SW480 (cell line): ENCODE data around the gene SLC31A1.
A peak's percentile ranks its signal among the peaks of the same experiment; 100 is the strongest.
"Not testable (repeated sequence)": the region's sequence is repeated elsewhere in the genome, so short reads cannot be mapped to it uniquely, and the experiment has no call there.

ENCODE experiments used
- DNase-seq: peaks from one replicate; pipeline ENCODE4 v3.0.0-alpha.2; 2016; ENCODE audit warnings: low spot score

SLC31A1 gene

GRCh38 chr9:113266174-113266573, 44.8 kb downstream of the SLC31A1 start:
- DNase-seq = no peak

GRCh38 chr9:113267911-113268566, 46.7 kb downstream of the SLC31A1 start:
- no peak for DNase-seq

DNA sequence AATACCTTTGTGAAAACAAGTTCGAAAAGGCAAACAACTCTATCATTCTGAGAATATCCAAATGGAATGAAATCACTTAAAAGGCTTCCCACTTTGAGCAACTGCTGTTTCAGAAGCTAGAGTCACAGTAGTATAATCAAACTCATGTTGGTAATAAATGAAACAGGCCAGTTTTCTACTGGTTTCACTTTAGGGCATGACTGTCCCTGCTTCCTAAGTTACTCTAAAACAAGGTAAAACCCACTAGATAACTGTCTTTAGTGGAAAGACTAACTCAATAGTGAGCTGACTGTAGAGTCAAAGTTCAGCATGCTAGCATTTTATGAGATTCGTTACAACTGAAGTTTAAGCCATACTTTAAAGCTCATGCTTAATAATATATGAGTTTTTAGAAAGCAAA, 48.0 kb downstream of the SLC31A1 start:
- DNase-seq = no peak

DNA sequence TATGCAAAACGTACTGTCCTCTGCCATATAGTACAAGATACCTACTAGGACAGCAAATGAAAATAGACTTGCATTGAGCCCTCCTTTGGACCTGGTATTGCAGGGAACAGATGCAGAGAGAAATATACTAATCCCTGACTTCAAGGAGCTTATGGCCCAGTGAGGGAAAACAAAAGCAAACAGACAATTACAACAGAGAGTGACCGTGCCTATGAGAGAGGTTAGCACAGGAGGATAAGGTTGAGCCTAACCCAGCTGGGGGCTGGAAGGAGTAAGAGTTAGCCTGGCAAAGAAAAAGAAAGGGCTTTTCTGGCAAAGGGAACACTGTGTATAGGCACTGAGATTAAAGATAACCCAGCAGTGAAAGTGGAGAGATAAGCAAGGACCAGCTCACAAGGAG, 48.5 kb downstream of the SLC31A1 start:
- DNase-seq = no peak

DNA sequence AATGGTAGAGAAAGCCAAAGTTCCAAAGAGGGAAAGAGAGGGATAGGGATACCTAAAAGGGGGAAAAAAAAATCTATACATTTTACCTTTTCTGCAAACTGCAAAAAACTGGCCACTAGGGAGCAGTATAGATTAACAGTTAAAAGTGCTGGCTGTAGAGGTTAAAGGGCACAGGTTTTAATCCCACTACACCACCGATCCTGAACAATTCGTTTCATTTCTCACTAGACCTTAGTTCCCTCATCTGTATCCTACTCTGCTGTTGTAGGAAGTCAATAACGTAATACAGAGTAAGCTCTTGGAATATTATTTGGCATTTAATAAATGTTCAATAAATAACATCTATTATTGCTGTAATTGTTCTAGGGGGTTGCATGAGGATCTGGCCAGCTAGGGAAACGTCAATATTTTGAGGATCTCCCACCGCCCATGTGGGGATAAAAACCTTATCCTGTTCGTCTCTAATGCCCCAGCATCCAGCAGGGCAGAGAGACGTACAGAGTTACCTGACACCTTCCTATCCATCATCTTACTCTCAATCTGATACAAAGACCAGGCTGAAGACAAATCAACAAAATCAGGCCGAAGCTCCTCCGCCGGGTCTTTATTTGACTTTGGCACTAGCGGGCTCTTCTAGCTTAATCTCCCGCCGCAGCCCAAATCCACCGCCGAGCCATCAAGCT, 53.3 kb downstream of the SLC31A1 start:
- peak; percentile 68 for DNase-seq

DNA sequence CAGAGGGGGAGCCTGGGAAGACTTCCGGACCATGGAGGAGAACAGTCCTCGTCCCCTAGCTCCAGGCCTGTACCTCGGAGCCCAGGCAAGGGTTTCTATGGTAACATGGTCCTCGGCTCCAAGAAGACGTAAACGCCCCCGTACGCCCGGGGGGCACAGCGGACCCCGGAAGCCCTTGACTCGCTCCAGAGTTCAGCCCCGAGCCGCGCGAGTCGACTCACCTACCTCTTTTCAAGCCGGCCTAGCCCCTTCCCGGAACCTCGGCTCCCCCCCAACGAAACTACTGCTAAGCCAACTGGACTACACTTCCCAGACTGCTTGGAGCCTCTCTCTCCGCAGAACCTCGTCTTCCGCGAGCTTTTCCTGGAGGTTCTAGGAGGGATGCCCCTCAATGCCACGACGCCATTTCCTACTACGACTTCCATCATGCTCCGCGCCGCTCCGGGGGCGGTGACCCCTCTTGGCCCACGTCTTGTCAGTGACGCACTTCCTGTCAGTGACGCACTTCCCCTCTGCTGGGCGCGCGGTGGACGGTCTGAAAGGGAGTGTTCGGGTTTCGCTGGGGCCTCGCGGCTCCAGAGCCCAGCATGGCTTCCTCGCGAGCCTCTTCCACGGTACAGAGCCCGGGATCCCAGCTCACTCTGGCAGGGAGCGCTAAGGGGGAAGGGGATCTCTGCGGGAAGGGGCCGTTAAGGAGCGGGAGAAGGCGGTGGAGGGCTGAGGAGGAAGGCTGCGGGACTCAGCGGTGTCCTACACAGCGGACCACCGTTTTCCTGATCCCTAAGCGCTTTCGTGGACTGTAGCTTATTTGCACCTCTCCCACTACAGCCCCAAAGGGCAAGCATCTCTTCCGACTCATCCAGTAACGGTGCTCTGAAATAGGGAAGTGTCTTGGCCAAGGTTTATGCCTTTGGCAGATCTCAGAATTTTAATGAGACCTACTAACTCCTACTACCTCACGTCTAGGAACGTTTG, 54.1 kb downstream of the SLC31A1 start, which contains the start of the genes CDC26 and PRPF4:
Gene CDC26 (minus strand): TSS at position 416 of the 975 bp plus-strand sequence. CDS start 3,065 bp downstream, outside the sequence.
Gene PRPF4 (plus strand): TSS at position 502 of the 975 bp plus-strand sequence. CDS start 86 bp downstream, at position 588.
- peak; percentile 99 for DNase-seq

DNA sequence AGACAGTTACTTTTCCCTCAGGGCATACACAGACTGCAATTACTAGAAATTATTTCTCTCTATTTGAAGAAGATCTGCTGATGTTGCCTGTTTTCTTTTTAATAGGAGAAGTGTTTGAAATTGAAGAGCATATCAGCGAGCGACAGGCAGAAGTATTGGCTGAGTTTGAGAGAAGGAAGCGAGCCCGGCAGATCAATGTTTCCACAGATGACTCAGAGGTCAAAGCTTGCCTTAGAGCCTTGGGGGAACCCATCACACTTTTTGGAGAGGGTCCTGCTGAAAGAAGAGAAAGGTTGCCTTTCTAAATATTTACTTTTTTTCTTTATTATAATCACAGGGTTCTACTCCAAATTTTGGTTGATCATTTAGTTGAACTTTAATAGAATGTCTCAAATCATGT, 57.5 kb downstream of the SLC31A1 start:
- no peak for DNase-seq

DNA sequence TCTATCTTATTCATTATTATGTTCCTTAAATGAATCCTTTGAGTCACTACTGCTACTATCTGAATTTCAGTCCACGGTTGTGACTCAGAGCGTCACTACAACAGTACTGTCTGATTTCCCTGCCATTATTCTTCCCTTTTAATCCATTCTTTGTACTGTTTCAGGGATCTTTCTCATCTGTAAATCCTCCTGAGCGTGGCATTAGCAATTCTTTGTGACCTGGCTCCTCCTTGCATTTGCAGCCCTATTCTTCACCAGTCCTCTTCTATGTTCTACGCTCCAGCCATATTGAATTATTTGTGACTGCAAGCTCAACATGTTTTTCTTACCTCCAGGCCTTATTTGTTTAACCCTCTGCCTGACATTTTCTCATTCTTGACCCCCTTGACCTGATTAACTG, 60.0 kb downstream of the SLC31A1 start:
- no peak for DNase-seq

DNA sequence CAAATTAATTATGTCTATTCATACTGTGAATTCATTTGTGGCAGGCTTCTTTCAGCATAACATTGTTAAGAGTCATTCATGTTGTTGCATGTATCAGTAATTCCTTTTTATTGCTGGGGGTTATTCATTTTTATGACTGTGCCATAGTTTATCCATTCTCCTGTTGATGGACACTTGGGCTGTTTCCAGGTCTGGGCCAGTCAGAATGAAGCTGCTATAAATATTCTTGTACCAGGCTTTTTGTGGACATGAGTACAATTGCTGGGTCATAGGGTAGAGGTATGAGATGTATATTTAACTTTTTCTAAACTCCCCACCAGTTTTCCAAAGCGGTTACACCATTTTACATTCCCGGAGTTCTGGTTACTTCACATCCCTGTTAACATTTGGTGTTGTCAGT, 67.7 kb downstream of the SLC31A1 start:
- no peak for DNase-seq

- no peak for DNase-seq
These were observed 68.8 kb downstream of the SLC31A1 start for GRCh38 chr9:113290052-113290607.

GRCh38 chr9:113293285-113293878, 72.0 kb downstream of the SLC31A1 start:
- DNase-seq = no peak

DNA sequence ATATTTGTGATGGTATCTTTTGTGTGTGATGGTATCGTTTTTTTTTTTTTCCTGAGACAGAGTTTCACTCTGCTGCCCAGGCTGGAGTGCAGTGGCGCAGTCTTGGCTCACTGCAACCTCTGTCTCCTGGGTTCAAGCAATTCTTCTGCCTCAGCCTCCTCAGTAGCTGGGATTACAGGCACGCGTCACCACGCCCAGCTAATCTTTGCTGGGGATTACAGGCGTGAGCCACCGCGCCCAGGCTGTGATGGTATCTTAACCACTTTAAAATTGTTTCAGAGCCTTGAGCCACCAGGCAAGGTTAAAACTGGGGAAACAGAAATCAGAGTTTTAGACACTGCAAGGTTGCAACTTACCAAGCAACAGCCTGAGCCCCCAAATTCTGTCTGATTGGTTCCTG, 74.9 kb downstream of the SLC31A1 start:
- DNase-seq = not testable (repeated sequence)

- no peak for DNase-seq
These were observed 75.6 kb downstream of the SLC31A1 start for GRCh38 chr9:113296796-113297558.

- no peak for DNase-seq
These were observed 77.0 kb downstream of the SLC31A1 start for GRCh38 chr9:113298311-113298710.

DNA sequence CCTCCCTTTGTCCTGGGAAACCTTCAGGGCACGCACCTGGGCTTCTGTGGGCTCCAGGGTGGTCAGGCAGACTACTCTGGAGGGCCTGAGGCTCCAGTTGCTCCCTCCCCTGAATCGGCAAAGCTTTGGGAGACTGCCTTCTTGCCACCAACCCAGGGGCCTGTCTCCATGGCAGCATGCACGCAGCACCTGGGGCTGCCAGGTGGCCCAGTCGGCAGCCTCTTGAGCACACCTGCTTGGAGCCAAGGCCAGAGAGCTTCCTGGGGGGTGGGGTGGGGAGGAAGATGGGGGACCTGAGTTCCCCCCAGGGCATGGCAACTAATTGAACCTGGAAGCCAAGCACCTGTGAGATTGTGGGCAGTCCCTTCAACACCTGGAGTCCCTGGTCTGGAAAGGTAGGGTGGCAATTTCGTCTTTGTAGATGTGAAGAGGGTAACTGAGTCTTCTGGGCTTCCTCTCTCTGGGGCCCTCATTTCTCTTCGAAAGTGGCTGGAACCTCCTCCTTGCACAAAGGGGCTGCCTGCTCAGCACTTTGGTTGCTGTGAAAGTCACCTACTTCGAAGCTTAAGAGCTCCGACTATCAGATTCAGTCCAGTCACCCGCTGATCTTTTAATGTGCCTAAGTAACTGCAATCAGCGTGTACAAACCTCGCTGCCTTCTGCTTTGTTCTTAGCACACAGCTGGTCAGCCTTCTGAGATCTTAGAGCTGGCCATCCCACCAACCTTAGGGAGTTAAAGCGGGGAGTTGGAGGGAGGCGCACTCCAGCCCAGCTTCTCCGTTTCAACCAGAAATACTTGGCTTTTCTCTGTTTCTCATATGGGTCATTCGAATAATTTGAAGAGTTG, 77.8 kb downstream of the SLC31A1 start:
- no peak for DNase-seq

- no peak for DNase-seq
These were observed 78.5 kb downstream of the SLC31A1 start for GRCh38 chr9:113299800-113300292.

DNA sequence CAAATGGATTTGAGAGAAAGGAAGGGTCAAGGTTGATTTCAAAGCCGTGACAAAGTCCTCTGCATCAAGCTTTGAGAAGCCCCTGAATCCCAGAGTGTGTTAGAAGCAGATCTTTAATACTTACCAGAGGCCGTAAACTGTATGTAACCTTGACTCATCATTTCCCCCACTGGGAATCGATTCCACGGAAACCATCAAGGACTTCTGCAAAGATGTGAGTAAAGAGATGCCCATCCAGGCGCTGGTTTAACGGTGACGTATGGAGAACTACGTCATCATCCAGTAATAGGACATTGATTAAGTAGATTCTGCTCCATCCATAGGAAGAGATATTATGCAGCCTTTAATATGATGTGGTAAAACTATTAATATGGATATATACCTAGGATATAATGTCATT, 80.2 kb downstream of the SLC31A1 start:
- DNase-seq = no peak

- no peak for DNase-seq
These were observed 81.6 kb downstream of the SLC31A1 start, which contains the start of gene RNF183 for GRCh38 chr9:113302792-113303418. Gene RNF183, minus strand, starts transcription at chr9:113303376. Its CDS starts 5,192 bp downstream, at chr9:113298184.

DNA sequence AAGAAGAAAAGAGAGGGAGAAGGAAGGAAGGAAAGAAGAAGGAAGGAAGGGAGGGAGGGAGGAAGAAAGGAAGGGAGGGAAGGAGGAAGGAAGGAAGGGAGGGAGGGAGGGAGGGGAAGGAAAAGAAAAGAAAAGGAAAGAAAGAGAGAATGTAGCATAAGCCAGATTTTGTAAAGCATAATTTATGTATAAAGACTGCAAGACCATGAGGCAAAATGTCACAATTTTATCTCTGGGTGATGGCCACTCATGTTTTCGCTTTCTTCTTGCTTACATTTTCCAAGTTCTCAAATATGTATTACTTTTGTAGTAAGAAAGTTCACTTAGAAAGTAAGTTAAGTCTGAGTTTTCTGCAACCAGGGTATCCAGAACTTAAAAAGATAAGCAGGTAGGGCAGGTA, 85.2 kb downstream of the SLC31A1 start:
- no peak for DNase-seq
